GM23338 (cell line): ENCODE results near the gene WDR33.

Experiments
- CREB1 ChIP-seq: fragments of 250-450 bp; sonication (Bioruptor Pico); IDR thresholded peaks from 2 replicates; pipeline ENCODE4 v1.5.0; 2020; ENCODE audit warnings: low read depth, mild to moderate bottlenecking, moderate library complexity
- EZH2 ChIP-seq: fragments of 200-600 bp; sonication (generic); IDR thresholded peaks from one replicate; pipeline ENCODE4 v1.8.0; 2017; ENCODE audit warnings: antibody characterized with exemption, mild to moderate bottlenecking, low read depth; ENCODE audit not compliant: unreplicated experiment
- EZH2phosphoT487 ChIP-seq: fragments of 200-600 bp; sonication (generic); IDR thresholded peaks from one replicate; pipeline ENCODE4 v1.8.1; 2018; ENCODE audit warnings: antibody characterized with exemption; ENCODE audit not compliant: unreplicated experiment
- REST ChIP-seq: IDR thresholded peaks from one replicate; pipeline ENCODE4 v1.6.1; 2018; ENCODE audit warnings: antibody characterized with exemption; ENCODE audit not compliant: unreplicated experiment
- TF ChIP-seq, protein P1 (sequence below), 2 experiments: fragments of 200-600 bp in 1 of 2; sonication (generic) in 1 of 2; conservative IDR thresholded peaks; 2 replicates each; pipeline versions ENCODE4 v1.5.1 to v1.6.1; 2016 to 2017; ENCODE audit warnings: antibody characterized with exemption in 2 of 2, low read depth in 2 of 2, mild to moderate bottlenecking in 2 of 2, moderate library complexity in 1 of 2

DNA sequence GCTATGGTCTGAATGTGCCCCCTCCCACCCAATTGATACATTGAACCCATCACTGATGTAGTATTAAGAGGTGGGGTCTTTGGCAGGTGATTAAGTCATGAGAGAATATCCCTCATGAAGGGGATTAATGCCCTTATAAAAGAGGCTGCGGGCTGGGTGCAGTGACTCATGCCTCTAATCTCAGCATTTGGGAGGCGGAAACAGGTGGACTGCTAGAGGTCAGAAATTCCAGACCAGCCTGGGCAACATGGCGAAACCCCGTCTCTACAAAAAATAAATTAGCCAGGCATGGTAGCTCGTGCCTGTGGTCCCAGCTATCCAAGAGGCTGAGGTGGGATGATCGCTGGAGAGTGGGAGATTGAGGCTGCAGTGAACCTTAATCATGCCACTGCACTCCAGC is 32.7 kb upstream of the WDR33 start:
- no peak for TF ChIP-seq EZH2phosphoT487
- TF ChIP-seq, protein P1, sequence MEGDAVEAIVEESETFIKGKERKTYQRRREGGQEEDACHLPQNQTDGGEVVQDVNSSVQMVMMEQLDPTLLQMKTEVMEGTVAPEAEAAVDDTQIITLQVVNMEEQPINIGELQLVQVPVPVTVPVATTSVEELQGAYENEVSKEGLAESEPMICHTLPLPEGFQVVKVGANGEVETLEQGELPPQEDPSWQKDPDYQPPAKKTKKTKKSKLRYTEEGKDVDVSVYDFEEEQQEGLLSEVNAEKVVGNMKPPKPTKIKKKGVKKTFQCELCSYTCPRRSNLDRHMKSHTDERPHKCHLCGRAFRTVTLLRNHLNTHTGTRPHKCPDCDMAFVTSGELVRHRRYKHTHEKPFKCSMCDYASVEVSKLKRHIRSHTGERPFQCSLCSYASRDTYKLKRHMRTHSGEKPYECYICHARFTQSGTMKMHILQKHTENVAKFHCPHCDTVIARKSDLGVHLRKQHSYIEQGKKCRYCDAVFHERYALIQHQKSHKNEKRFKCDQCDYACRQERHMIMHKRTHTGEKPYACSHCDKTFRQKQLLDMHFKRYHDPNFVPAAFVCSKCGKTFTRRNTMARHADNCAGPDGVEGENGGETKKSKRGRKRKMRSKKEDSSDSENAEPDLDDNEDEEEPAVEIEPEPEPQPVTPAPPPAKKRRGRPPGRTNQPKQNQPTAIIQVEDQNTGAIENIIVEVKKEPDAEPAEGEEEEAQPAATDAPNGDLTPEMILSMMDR (conservative IDR thresholded peaks at IDR 0.05; ENCODE audit: low read depth in 2 of 2) = no peak
- TF ChIP-seq EZH2 = no peak
- no peak for TF ChIP-seq CREB1 (CRISPR knock-in tag)
- TF ChIP-seq REST = no peak
